ENCODE results near the gene EXOC3. TPM values are rescaled to one million over a fixed set of nuclear protein-coding genes. Genes with fewer than 3 reads are reported as not detected.

The EXOC3 gene
- total RNA-seq, 1 donor from 2014 or later: 46.2 TPM

DNA sequence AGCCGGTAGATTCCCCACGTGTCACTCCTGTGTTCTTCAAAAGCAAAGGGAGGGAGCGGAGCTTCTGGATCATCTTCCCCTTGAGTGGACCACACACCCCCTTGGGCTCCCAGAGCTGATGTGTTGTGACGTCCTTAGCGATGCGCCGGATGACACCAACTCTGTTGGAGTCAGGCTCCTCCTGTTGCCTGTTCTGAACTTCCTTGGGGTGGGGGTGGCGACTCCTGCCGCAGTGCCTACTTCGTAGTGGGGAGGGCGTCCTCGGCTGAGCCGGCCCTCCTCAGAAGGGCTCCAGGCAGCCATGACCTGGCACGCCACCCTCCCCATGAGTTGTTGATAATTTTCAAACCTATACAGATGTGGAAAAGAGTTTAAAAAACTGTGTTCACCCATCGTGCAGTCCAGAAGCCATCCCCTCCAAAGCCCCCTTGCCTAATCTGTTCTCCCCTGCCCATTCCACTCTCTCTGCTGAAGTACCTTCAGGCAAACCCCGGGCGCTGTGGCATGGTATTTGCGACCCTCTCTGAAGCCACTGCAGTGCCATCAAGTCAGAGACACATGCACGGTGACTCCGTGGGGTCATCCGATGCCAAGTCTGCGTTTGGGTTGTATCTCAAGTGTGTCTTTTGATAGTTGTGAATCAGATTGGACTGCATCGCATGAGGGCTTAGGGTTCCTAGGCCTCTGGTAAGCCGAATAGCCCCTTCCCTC, 16.7 kb downstream of the EXOC3 start:
- peaks cover 87% of the 10 kb centered on the region for H3K36me3 ChIP-seq
- TF ChIP-seq, protein P1, sequence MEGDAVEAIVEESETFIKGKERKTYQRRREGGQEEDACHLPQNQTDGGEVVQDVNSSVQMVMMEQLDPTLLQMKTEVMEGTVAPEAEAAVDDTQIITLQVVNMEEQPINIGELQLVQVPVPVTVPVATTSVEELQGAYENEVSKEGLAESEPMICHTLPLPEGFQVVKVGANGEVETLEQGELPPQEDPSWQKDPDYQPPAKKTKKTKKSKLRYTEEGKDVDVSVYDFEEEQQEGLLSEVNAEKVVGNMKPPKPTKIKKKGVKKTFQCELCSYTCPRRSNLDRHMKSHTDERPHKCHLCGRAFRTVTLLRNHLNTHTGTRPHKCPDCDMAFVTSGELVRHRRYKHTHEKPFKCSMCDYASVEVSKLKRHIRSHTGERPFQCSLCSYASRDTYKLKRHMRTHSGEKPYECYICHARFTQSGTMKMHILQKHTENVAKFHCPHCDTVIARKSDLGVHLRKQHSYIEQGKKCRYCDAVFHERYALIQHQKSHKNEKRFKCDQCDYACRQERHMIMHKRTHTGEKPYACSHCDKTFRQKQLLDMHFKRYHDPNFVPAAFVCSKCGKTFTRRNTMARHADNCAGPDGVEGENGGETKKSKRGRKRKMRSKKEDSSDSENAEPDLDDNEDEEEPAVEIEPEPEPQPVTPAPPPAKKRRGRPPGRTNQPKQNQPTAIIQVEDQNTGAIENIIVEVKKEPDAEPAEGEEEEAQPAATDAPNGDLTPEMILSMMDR (IDR thresholded peaks at IDR 0.05; ENCODE audit: borderline replicate concordance): no peak
- no peaks in the 10 kb centered on the region for H3K9me3 ChIP-seq (replicated peaks)
- H3K4me1 ChIP-seq: no peaks in the 10 kb centered on the region
- no peak overlapping the region for H3K4me3 ChIP-seq
- no peak overlapping the region for H3K27ac ChIP-seq (replicated peaks)
- H3K27me3 ChIP-seq (ENCODE audit: low read depth): no peaks in the 10 kb centered on the region
- intact Hi-C loops (cut with micrococcal nuclease): no loop called here
- no peak for DNase-seq

DNA sequence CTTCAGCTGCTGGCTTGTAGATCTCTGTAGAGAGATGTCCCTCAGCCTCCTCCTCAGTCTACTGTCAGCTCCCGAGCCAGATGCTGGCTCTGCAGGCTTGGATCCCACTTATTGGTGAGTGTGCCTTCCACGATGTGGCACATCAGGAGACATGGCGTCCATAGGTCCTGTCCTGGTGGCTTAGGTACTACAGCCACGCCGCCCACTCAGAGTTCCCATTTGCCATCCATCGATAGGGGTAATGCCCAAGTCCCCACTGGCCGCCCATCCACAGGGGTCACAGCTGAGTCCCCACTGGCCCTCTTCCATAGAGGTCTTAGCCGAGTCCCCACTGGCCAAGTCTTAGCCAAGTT, 17.3 kb downstream of the EXOC3 start:
- no peaks in the 10 kb centered on the region for H3K27me3 ChIP-seq (ENCODE audit: low read depth)
- H3K4me1 ChIP-seq: no peaks in the 10 kb centered on the region
- TF ChIP-seq, protein P1 (IDR thresholded peaks at IDR 0.05; ENCODE audit: borderline replicate concordance): no peak
- peaks cover 87% of the 10 kb centered on the region for H3K36me3 ChIP-seq
- H3K27ac ChIP-seq (replicated peaks): no peak overlapping the region
- peak; percentile 7 for DNase-seq
- no peaks in the 10 kb centered on the region for H3K9me3 ChIP-seq (replicated peaks)
- H3K4me3 ChIP-seq: no peak overlapping the region
- intact Hi-C loops (cut with micrococcal nuclease): no loop called here

DNA sequence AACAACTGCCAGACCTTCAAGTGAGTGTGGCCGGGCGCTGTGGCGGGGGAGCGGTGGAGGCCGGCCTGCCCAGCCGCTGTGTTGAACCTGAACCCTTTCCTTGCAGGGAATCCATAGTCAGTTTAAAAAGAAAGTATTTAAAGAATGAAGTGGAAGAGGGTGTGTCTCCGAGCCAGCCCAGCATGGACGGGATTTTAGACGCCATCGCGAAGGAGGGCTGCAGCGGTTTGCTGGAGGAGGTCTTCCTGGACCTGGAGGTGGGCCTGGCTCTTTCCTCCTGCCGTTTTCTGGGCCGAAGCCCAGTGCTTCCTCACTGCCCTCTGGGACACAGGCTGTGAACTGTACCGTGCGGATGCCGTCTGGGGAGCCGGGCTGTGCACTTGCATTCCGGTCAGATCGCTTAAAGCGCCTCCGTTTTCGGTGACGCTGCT, 19.1 kb downstream of the EXOC3 start:
- intact Hi-C loops (cut with micrococcal nuclease): no loop called here
- Histone ChIP-seq H3K4me3 (no peak overlapping the region), H3K27ac (replicated peaks) (no peak overlapping the region), H3K4me1 (no peaks in the 10 kb centered on the region), H3K36me3 (peaks cover 87% of the 10 kb centered on the region), H3K27me3 (ENCODE audit: low read depth) (no peaks in the 10 kb centered on the region), H3K9me3 (replicated peaks) (no peaks in the 10 kb centered on the region)
- DNase-seq: peak; percentile 8
- TF ChIP-seq, protein P1 (IDR thresholded peaks at IDR 0.05; ENCODE audit: borderline replicate concordance): no peak

DNA sequence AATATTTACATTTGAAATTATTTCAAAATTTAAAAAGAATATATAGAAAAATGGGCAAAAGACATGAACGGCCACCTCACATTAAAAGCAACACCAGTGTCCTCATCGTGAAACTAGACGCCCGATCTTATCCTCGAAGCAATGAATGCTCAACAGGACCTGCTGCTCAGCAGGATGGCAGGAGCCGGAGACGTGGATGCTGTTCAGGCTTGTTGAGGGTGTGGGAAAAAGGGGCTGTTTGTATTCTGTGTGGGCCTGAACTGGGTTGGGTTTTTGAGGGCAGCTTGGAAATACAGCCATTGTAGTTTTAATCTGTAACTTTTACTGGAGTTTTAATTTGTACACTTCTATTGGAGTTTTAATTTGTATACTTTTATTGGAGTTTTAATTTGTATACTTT, 20.3 kb downstream of the EXOC3 start:
- no peak overlapping the region for H3K27ac ChIP-seq (replicated peaks)
- no peak overlapping the region for H3K4me3 ChIP-seq
- H3K27me3 ChIP-seq (ENCODE audit: low read depth): no peaks in the 10 kb centered on the region
- no peaks in the 10 kb centered on the region for H3K4me1 ChIP-seq
- TF ChIP-seq, protein P1 (IDR thresholded peaks at IDR 0.05; ENCODE audit: borderline replicate concordance): no peak
- DNase-seq: no peak
- intact Hi-C loops (cut with micrococcal nuclease): no loop called here
- peaks cover 77% of the 10 kb centered on the region for H3K36me3 ChIP-seq
- no peaks in the 10 kb centered on the region for H3K9me3 ChIP-seq (replicated peaks)

DNA sequence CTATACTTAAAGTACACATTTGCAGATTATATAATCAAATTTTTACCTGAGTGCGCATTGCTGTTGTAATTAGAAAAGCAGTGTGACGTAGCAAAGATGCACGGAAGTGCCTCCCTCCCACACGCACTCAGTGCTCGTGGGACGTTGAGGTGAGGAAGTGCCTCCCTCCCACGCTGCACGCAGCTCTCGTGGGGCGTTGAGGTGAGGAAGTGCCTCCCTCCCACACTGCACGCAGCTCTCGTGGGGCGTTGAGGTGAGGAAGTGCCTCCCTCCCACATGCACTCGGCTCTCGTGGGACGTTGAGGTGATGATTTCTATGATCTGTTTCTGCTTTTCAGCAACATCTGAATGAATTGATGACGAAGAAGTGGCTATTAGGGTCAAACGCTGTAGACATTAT, 21.0 kb downstream of the EXOC3 start:
- peaks cover 75% of the 10 kb centered on the region for H3K36me3 ChIP-seq
- peak; percentile 12 for DNase-seq
- no peaks in the 10 kb centered on the region for H3K27me3 ChIP-seq (ENCODE audit: low read depth)

More for the DNA sequence above, 21.0 kb downstream of the EXOC3 start:
- Histone ChIP-seq H3K4me1 (no peaks in the 10 kb centered on the region), H3K9me3 (replicated peaks) (no peaks in the 10 kb centered on the region), H3K27ac (replicated peaks) (no peak overlapping the region), H3K4me3 (no peak overlapping the region)
- intact Hi-C loops (cut with micrococcal nuclease): no loop called here
- TF ChIP-seq, protein P1 (IDR thresholded peaks at IDR 0.05; ENCODE audit: borderline replicate concordance): no peak
